ENCODE data around the gene CNBD2.

DNA sequence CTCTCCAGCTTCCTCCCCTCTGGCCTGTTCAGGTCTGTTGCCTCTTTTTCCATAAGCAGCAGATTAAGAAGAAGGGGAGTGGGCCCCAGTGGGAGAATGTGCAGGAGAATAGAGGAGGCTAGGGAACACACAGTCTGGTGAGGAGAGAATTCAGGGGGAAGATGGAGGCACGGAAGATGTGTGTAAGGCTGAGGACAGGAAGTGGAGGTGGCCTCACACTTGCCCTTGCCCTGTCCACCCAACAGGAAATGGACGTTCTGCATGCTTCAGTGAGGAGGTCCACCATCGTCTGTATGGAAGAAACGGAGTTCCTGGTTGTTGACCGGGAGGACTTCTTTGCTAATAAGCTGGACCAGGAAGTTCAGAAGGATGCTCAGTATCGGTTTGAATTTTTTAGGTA, 16.0 kb downstream of the CNBD2 start:
- no peak for TF ChIP-seq TAF1 (IDR thresholded peaks at IDR 0.05; ENCODE audit: borderline replicate concordance, insufficient read depth, low read length)
- no peak for TF ChIP-seq SIN3A (IDR thresholded peaks at IDR 0.05; ENCODE audit: borderline replicate concordance, insufficient read depth, low read length)
- no peak for TF ChIP-seq POLR2AphosphoS5 (IDR thresholded peaks at IDR 0.05; ENCODE audit: low read depth, low read length)
- TF ChIP-seq, protein P1, sequence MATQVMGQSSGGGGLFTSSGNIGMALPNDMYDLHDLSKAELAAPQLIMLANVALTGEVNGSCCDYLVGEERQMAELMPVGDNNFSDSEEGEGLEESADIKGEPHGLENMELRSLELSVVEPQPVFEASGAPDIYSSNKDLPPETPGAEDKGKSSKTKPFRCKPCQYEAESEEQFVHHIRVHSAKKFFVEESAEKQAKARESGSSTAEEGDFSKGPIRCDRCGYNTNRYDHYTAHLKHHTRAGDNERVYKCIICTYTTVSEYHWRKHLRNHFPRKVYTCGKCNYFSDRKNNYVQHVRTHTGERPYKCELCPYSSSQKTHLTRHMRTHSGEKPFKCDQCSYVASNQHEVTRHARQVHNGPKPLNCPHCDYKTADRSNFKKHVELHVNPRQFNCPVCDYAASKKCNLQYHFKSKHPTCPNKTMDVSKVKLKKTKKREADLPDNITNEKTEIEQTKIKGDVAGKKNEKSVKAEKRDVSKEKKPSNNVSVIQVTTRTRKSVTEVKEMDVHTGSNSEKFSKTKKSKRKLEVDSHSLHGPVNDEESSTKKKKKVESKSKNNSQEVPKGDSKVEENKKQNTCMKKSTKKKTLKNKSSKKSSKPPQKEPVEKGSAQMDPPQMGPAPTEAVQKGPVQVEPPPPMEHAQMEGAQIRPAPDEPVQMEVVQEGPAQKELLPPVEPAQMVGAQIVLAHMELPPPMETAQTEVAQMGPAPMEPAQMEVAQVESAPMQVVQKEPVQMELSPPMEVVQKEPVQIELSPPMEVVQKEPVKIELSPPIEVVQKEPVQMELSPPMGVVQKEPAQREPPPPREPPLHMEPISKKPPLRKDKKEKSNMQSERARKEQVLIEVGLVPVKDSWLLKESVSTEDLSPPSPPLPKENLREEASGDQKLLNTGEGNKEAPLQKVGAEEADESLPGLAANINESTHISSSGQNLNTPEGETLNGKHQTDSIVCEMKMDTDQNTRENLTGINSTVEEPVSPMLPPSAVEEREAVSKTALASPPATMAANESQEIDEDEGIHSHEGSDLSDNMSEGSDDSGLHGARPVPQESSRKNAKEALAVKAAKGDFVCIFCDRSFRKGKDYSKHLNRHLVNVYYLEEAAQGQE (IDR thresholded peaks at IDR 0.05; ENCODE audit: insufficient read depth in 1 of 2, low read depth in 2 of 2, low read length in 2 of 2): no peak

All from PFSK-1 (cell line).